Measurements from ENCODE around the gene CFP. TPM values are rescaled to one million over a fixed set of nuclear protein-coding genes. Genes with fewer than 3 reads are reported as not detected.

CFP gene
- total RNA-seq, 1 donor from 2014 or later: 1.1 TPM

GRCh38 chrX:47651043-47651905 lies 21.5 kb upstream of the CFP start:
- Histone ChIP-seq H3K4me3 (ENCODE audit: insufficient read depth, low read depth, low read length) (peak overlapping the region; percentile 54), H3K4me1 (ENCODE audit: insufficient read depth, low read length) (peaks cover 22% of the 10 kb centered on the region), H3K79me2 (ENCODE audit: insufficient read depth, low read length) (peaks cover 33% of the 10 kb centered on the region), H3K9me3 (ENCODE audit: insufficient read depth, low read depth, low read length) (no peaks in the 10 kb centered on the region), H3K36me3 (ENCODE audit: insufficient read depth, low read length) (peaks cover 3% of the 10 kb centered on the region), H4K20me1 (ENCODE audit: insufficient read depth, low read length) (peaks cover 15% of the 10 kb centered on the region), H3K4me2 (ENCODE audit: low read length) (peak overlapping the region; percentile 90), H2AFZ (ENCODE audit: low read depth, low read length) (peak overlapping the region; percentile 47), H3K9ac (ENCODE audit: low read length) (peak overlapping the region; percentile 73), H3K27me3 (ENCODE audit: insufficient read depth, low read length) (no peaks in the 10 kb centered on the region), H3K27ac (ENCODE audit: low read depth, low read length) (peak overlapping the region; percentile 59)
- peak overlapping the region; percentile 79 for H3K4me3 Mint-ChIP-seq (ENCODE audit: unreplicated experiment)
- peak; percentile 84 for FAIRE-seq
- H3K36me3 Mint-ChIP-seq (ENCODE audit: low read depth, unreplicated experiment): no peaks in the 10 kb centered on the region
- peaks cover 27% of the 10 kb centered on the region for H3K4me1 Mint-ChIP-seq (ENCODE audit: low read depth, unreplicated experiment)
- H3K27me3 Mint-ChIP-seq (ENCODE audit: low read depth, unreplicated experiment): no peaks in the 10 kb centered on the region
- no peak for DNase-seq (ENCODE audit: low read depth)
- H3K27ac Mint-ChIP-seq (ENCODE audit: unreplicated experiment): peak overlapping the region; percentile 70
- TF ChIP-seq EZH2 (IDR thresholded peaks at IDR 0.05; ENCODE audit: insufficient read depth, low read length): no peak
- TF ChIP-seq CTCF (IDR thresholded peaks at IDR 0.05; ENCODE audit: insufficient read depth, low read depth, low read length): no peak
- H3K9me3 Mint-ChIP-seq (ENCODE audit: unreplicated experiment): no peaks in the 10 kb centered on the region

GRCh38 chrX:47650164-47651042 lies 20.7 kb upstream of the CFP start, which contains the start of gene ELK1:
TSS of gene ELK1 (minus strand) at chrX:47650563. CDS start at chrX:47641441, 9,122 bp downstream.
- Histone ChIP-seq H3K4me3 (ENCODE audit: insufficient read depth, low read depth, low read length) (peak within 1 kb of the TSS; percentile 76), H3K79me2 (ENCODE audit: insufficient read depth, low read length) (peaks cover 37% of the 10 kb centered on the region), H3K4me2 (ENCODE audit: low read length) (peak within 1 kb of the TSS; percentile 90), H3K27ac (ENCODE audit: low read depth, low read length) (peak within 1 kb of the TSS; percentile 80), H3K4me1 (ENCODE audit: insufficient read depth, low read length) (peaks cover 22% of the 10 kb centered on the region), H4K20me1 (ENCODE audit: insufficient read depth, low read length) (peaks cover 20% of the 10 kb centered on the region), H2AFZ (ENCODE audit: low read depth, low read length) (peak within 1 kb of the TSS; percentile 47), H3K9ac (ENCODE audit: low read length) (peak within 1 kb of the TSS; percentile 88), H3K9me3 (ENCODE audit: insufficient read depth, low read depth, low read length) (no peaks in the 10 kb centered on the region), H3K36me3 (ENCODE audit: insufficient read depth, low read length) (peaks cover 3% of the 10 kb centered on the region), H3K27me3 (ENCODE audit: insufficient read depth, low read length) (no peaks in the 10 kb centered on the region)
- H3K36me3 Mint-ChIP-seq (ENCODE audit: low read depth, unreplicated experiment): no peaks in the 10 kb centered on the region
- FAIRE-seq (peak; percentile 94), DNase-seq (ENCODE audit: low read depth) (peak; percentile 98)
- peak within 1 kb of the TSS; percentile 70 for H3K27ac Mint-ChIP-seq (ENCODE audit: unreplicated experiment)
- TF ChIP-seq EZH2 (IDR thresholded peaks at IDR 0.05; ENCODE audit: insufficient read depth, low read length) (no peak), CTCF (IDR thresholded peaks at IDR 0.05; ENCODE audit: insufficient read depth, low read depth, low read length) (no peak)
- H3K4me3 Mint-ChIP-seq (ENCODE audit: unreplicated experiment): peak within 1 kb of the TSS; percentile 85
- no peaks in the 10 kb centered on the region for H3K27me3 Mint-ChIP-seq (ENCODE audit: low read depth, unreplicated experiment)
- peaks cover 27% of the 10 kb centered on the region for H3K4me1 Mint-ChIP-seq (ENCODE audit: low read depth, unreplicated experiment)
- H3K9me3 Mint-ChIP-seq (ENCODE audit: unreplicated experiment): no peaks in the 10 kb centered on the region
